GM12878 (cell line): Measurements from ENCODE around the gene CNTNAP2. TPM values are rescaled to one million over a fixed set of nuclear protein-coding genes. Genes with fewer than 3 reads are reported as not detected.

ENCODE experiments used
- ATAC-seq: fragments of 200-7000 bp; cut with Tn5 transposase; 3 replicates; pipeline ENCODE4 v1.9.1; 2020; ENCODE audit warnings: mild to moderate bottlenecking, moderate library complexity
- BruUV-seq: library from RNA; stranded (reverse); fragments of 400-500 nt; replicated peaks from 2 replicates; lab custom pipeline; 2021; lab: Mats Ljungman, UMichigan
- CTCF ChIA-PET: fragments of 300-600 bp; sonication (Branson Sonifier 250); formaldehyde crosslinking; extraction: SDS; loops from one replicate; lab custom pipeline; 2021; ENCODE audit warnings: inconsistent platforms; lab: Yijun Ruan, JAX
- POLR2A ChIA-PET: fragments of 350-600 bp; formaldehyde crosslinking; extraction: SDS; loops from one replicate; lab custom pipeline; 2021; ENCODE audit warnings: inconsistent platforms; lab: Charles Lee
- RAD21 ChIA-PET: fragments of 300-600 bp; sonication (Branson Sonifier 250); formaldehyde crosslinking; loops from one replicate; lab custom pipeline; 2023; ENCODE audit warnings: antibody characterized with exemption; ENCODE audit not compliant: unreplicated experiment; lab: Charles Lee
- SMC1A ChIA-PET: fragments of 300-600 bp; sonication (Branson Sonifier 250); formaldehyde crosslinking; loops from one replicate; lab custom pipeline; 2023; ENCODE audit not compliant: unreplicated experiment, uncharacterized antibody; lab: Charles Lee
- DNase-seq: peaks from one replicate; pipeline ENCODE4 v3.0.0-alpha.2; 2011; ENCODE audit warnings: low read depth, low spot score
- FAIRE-seq: peaks from 3 replicates; lab custom pipeline; 2011; peaks lifted over from hg19 to GRCh38; lab: Jason Lieb, UNC
- H2AFZ ChIP-seq: 2 replicates; pipeline ENCODE4 v1.6.0; 2011; ENCODE audit warnings: low read depth, low read length, control low read depth; ENCODE audit not compliant: control insufficient read depth
- H3K27ac ChIP-seq: 2 replicates; pipeline ENCODE4 v1.5.1; 2011; ENCODE audit warnings: control low read depth; ENCODE audit not compliant: control insufficient read depth, insufficient read depth
- H3K27me3 ChIP-seq, 2 experiments: replicated peaks in 1 of 2; 2 replicates each; pipeline versions ENCODE4 v1.6.0 to v1.6.1; 2011; ENCODE audit warnings: low read length in 1 of 2; ENCODE audit not compliant: control insufficient read depth in 2 of 2, insufficient read depth in 2 of 2
- H3K36me3 ChIP-seq, 2 experiments: 2 replicates each; pipeline ENCODE4 v1.5.1; 2011; ENCODE audit warnings: low read length in 1 of 2; ENCODE audit not compliant: control insufficient read depth in 2 of 2, insufficient read depth in 2 of 2
- H3K4me1 ChIP-seq: 2 replicates; pipeline ENCODE4 v1.6.1; 2011; ENCODE audit warnings: mild to moderate bottlenecking, low read length, moderate library complexity, mixed read lengths; ENCODE audit not compliant: control insufficient read depth, insufficient read depth
- H3K4me2 ChIP-seq: 2 replicates; pipeline ENCODE4 v1.6.0; 2011; ENCODE audit warnings: control low read depth; ENCODE audit not compliant: control insufficient read depth, insufficient read depth
- H3K4me3 ChIP-seq: fragments of 200-600 bp; sonication (generic); 2 replicates; pipeline ENCODE4 v1.5.1; 2016
- H3K79me2 ChIP-seq: 2 replicates; pipeline ENCODE4 v1.6.0; 2011; ENCODE audit warnings: low read length; ENCODE audit not compliant: control insufficient read depth, insufficient read depth
- H3K9ac ChIP-seq: 2 replicates; pipeline ENCODE4 v1.8.0; 2011; ENCODE audit warnings: low read length, control low read depth, mixed read lengths; ENCODE audit not compliant: control insufficient read depth, insufficient read depth
- H3K9me3 ChIP-seq: replicated peaks from 3 replicates; pipeline ENCODE4 v1.5.1; 2011; ENCODE audit warnings: mild to moderate bottlenecking, low read length; ENCODE audit not compliant: control insufficient read depth, insufficient read depth
- H4K20me1 ChIP-seq: 2 replicates; pipeline ENCODE4 v1.6.0; 2011; ENCODE audit not compliant: control insufficient read depth, insufficient read depth
- ATF3 ChIP-seq: IDR thresholded peaks from 2 replicates; pipeline ENCODE4 v1.6.1; 2011; ENCODE audit warnings: low read depth, mild to moderate bottlenecking, low read length, moderate library complexity, borderline replicate concordance; ENCODE audit errors: extremely low read depth
- BACH1 ChIP-seq: fragments of 450-650 bp; IDR thresholded peaks from 2 replicates; pipeline ENCODE4 v1.6.1; 2017; ENCODE audit warnings: mild to moderate bottlenecking, borderline replicate concordance
- BCL3 ChIP-seq: IDR thresholded peaks from 2 replicates; pipeline ENCODE4 v1.6.1; 2011; ENCODE audit warnings: borderline replicate concordance, low read depth, mild to moderate bottlenecking, moderate library complexity, low read length; ENCODE audit not compliant: insufficient read depth, poor library complexity, severe bottlenecking
- BMI1 ChIP-seq: fragments of 450-650 bp; IDR thresholded peaks from 2 replicates; pipeline ENCODE4 v1.6.1; 2016; ENCODE audit warnings: mild to moderate bottlenecking, moderate library complexity, borderline replicate concordance
- CHD4 ChIP-seq: fragments of 200-600 bp; sonication (generic); IDR thresholded peaks from 2 replicates; pipeline ENCODE4 v1.6.1; 2016; ENCODE audit warnings: mild to moderate bottlenecking
- GABPA ChIP-seq: IDR thresholded peaks from 2 replicates; pipeline ENCODE4 v1.6.1; 2014; ENCODE audit warnings: antibody characterized with exemption, low read depth, mild to moderate bottlenecking, inconsistent platforms
- HDAC2 ChIP-seq: fragments of 200-600 bp; sonication (generic); IDR thresholded peaks from 2 replicates; pipeline ENCODE4 v1.6.1; 2017
- HDAC6 ChIP-seq: fragments of 200-600 bp; sonication (generic); IDR thresholded peaks from one replicate; pipeline ENCODE4 v1.8.0; 2017; ENCODE audit warnings: antibody characterized with exemption; ENCODE audit not compliant: unreplicated experiment
- IKZF2 ChIP-seq, 2 experiments: fragments of 450-650 bp; IDR thresholded peaks; 2 replicates each; pipeline ENCODE4 v1.6.1; 2017; ENCODE audit warnings: mild to moderate bottlenecking in 2 of 2, moderate library complexity in 2 of 2
- KAT2A ChIP-seq: conservative IDR thresholded peaks from 2 replicates; pipeline ENCODE4 v1.6.1; 2011; ENCODE audit warnings: low read depth, low read length; ENCODE audit not compliant: control insufficient read depth
- LARP7 ChIP-seq: fragments of 450-650 bp; IDR thresholded peaks from 2 replicates; pipeline ENCODE4 v1.6.1; 2017; ENCODE audit warnings: mild to moderate bottlenecking
- NFYB ChIP-seq: IDR thresholded peaks from 2 replicates; pipeline ENCODE4 v1.6.1; 2011; ENCODE audit warnings: low read depth, mild to moderate bottlenecking, low read length, improper control_type of control experiment, moderate library complexity; ENCODE audit not compliant: insufficient read depth
- SREBF1 ChIP-seq: IDR thresholded peaks from 2 replicates; pipeline ENCODE4 v1.6.1; 2012; ENCODE audit warnings: mild to moderate bottlenecking, low read length
- STAT1 ChIP-seq: fragments of 450-650 bp; conservative IDR thresholded peaks from 2 replicates; pipeline ENCODE4 v1.6.1; 2014; ENCODE audit warnings: antibody characterized with exemption, mild to moderate bottlenecking
- SUPT20H ChIP-seq: IDR thresholded peaks from 2 replicates; pipeline ENCODE4 v1.6.1; 2011; ENCODE audit warnings: low read depth, mild to moderate bottlenecking, low read length, moderate library complexity, borderline replicate concordance; ENCODE audit not compliant: control insufficient read depth
- TCF12 ChIP-seq: IDR thresholded peaks from 2 replicates; pipeline ENCODE4 v1.6.1; 2011; ENCODE audit warnings: low read depth, mild to moderate bottlenecking, low read length
- WRNIP1 ChIP-seq: IDR thresholded peaks from 2 replicates; pipeline ENCODE4 v1.6.1; 2011; ENCODE audit warnings: low read depth, low read length, improper control_type of control experiment, borderline replicate concordance
- ZNF274 ChIP-seq: IDR thresholded peaks from one replicate; pipeline ENCODE4 v1.8.0; 2011; ENCODE audit not compliant: insufficient read length, insufficient read depth
- WGBS: methylation state at CpG from one replicate; pipeline ENCODE4 v1.1.6; 2016; ENCODE audit warnings: low lambda C conversion rate; ENCODE audit not compliant: insufficient replicate concordance, insufficient coverage; ENCODE audit errors: missing lambda C conversion rate; 5-methylcytosine and 5-hydroxymethylcytosine counted together
- in situ Hi-C: fragments of 300-500 bp; cut with MboI; formaldehyde crosslinking; loops from 9 replicates; pipeline ENCODE4 v1.14.3; 2018; ENCODE audit warnings: mixed read lengths
- intact Hi-C: fragments of 100-400 bp; cut with micrococcal nuclease; formaldehyde crosslinking; loops from one replicate; pipeline ENCODE4 v1.14.2; 2022; ENCODE audit not compliant: unreplicated experiment
- polyA plus RNA-seq, 11 experiments: library from polyadenylated mRNA; depleted of rRNA in 4 of 11; unstranded in 6 of 11; stranded (reverse) in 5 of 11; fragments of >200 nt; fragmentation: Nextera tagmentation in 4 of 11; fragmentation: Illumina TruSeq in 1 of 11; extraction: Ambion mirVana in 4 of 11; extraction: Trizol in 1 of 11; gene quantifications; 1 replicate in 1 of 11; 2 replicates in 10 of 11; pipeline versions ENCODE4 v1.2.1 to v1.2.3, GENCODE V29; 2011 to 2016; ENCODE audit warnings: inconsistent platforms in 2 of 11, missing spikeins in 2 of 11, low read depth in 1 of 11
- total RNA-seq, 4 experiments: library from RNA; depleted of rRNA in 3 of 4; stranded (reverse); fragments of >200 nt in 3 of 4; fragmentation: Illumina TruSeq in 1 of 4; extraction: Trizol in 1 of 4; gene quantifications; 2 replicates each; pipeline versions ENCODE4 v1.2.1 to v1.2.3, GENCODE V29; 2013 to 2021

CNTNAP2 gene
- total and polyA plus RNA-seq, 10 of the 15 experiments (the other 5 are each of a cell fraction or from before 2014, with no cell fraction given): 0.03 to 0.08 (median 0.03) TPM; not detected in 7

DNA sequence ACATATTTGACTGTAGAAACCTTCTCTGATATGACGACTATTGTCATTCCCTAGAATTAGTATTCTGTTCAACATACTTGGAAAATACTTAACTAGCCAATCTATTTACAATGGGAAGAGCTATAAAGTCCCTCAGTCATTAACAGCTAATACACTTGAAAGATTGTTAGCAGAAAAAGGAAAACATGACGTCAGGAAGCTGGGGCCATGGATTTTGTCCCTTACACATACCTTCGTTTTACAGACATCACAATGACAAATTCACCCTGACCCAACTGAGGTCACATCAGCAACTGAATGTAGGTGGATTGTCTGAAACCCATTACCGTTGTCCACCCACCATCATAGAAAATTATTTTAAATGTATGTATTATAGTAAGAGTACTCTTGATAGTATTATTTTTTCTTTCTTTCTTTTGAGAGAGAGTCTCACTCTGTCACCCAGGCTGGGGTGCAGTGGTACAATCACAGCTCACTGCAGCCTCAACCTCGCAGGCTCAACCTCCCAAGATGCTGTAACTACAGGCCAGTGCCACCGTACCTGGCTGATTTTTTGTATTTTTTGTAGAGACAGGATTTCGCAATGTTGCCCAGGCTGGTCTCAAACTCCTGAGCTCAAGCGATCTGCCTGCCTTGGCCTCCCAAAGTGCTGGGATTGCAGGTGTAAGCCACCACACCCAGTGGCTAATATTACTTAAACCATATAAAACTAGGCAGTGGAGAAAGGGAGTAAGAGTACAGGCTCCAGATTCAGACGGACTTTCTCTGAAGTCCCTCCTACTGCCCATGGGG is 1977.0 kb downstream of the CNTNAP2 start (continued):
- no peak for TF ChIP-seq WRNIP1
- TF ChIP-seq BACH1: no peak
- no peak for TF ChIP-seq KAT2A
- no peak for TF ChIP-seq STAT1
- no peak for TF ChIP-seq CHD4
- TF ChIP-seq HDAC6: no peak
- TF ChIP-seq TCF12: no peak
- TF ChIP-seq HDAC2: no peak
- TF ChIP-seq SUPT20H: no peak

DNA sequence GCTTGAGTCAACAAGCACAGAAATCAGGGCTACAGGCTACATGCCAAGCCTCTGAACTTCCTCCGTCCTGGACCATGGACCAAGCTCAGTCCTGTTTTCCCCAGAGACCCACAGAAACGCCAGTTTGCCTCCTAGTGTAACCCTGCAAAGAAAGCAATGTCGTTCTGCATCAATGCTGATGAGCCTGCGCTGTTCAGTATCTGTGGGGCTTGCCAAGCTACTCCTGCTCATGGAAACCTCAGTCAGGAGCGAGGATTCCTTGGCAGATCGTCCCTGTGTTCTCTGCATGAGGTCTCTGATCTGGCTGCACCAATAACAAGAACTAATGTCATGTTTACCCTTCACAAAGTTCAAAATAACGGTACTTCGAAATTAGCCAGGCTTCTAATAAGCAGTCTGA is 1978.5 kb downstream of the CNTNAP2 start:
- no peak overlapping the region for H2AFZ ChIP-seq
- CTCF ChIA-PET: interaction anchor here (0.6 to 0.9 kb wide), 2 partner anchors 48 to 82 kb away, joined by 3 to 6 read pairs; no protein-coding TSS in a partner anchor
- RAD21 ChIA-PET: no interaction called here
- no peak overlapping the region for H3K9ac ChIP-seq
- ATAC-seq: no peak
- H3K9me3 ChIP-seq: no peaks in the 10 kb centered on the region
- no peaks in the 10 kb centered on the region for H3K79me2 ChIP-seq
- H4K20me1 ChIP-seq: no peaks in the 10 kb centered on the region
- in situ Hi-C loops (no loop called here), intact Hi-C loops (no loop called here)
- no peaks in the 10 kb centered on the region for H3K4me1 ChIP-seq
- SMC1A ChIA-PET: no interaction called here
- TF ChIP-seq IKZF2 (IDR thresholded peaks at IDR 0.05) (no peak), NFYB (no peak), ZNF274 (no peak), GABPA (no peak), BCL3 (no peak), BMI1 (no peak), SREBF1 (no peak), ATF3 (no peak), LARP7 (no peak)
- no peak overlapping the region for H3K4me2 ChIP-seq
- H3K27me3 ChIP-seq: no peaks in the 10 kb centered on the region; a peak in 1 of 4 replicates
- BruUV-seq: no TSS peak
- H3K27ac ChIP-seq: no peak overlapping the region
- FAIRE-seq: no peak
- H3K36me3 ChIP-seq: no peaks in the 10 kb centered on the region
- no peak for DNase-seq
- no peak overlapping the region for H3K4me3 ChIP-seq
- WGBS: 30% methylated on average over 8 of the region's 8 CpGs
- POLR2A ChIA-PET: no interaction called here
